Prostate gland (tissue), 2 donors: ENCODE results near the gene UPK3B.

Experiments
- POLR2A ChIP-seq: fragments of 450-650 bp; IDR thresholded peaks from one replicate; pipeline ENCODE4 v1.6.1; 2016; ENCODE audit warnings: antibody characterized with exemption, mild to moderate bottlenecking
- POLR2AphosphoS5 ChIP-seq: sonication (generic); formaldehyde crosslinking; IDR thresholded peaks from one replicate; pipeline ENCODE4 v1.6.1; 2017; ENCODE audit warnings: antibody characterized with exemption
- TF ChIP-seq, protein P1 (sequence below), 4 experiments: fragments of 200-600 bp in 2 of 4; fragments of 450-650 bp in 2 of 4; sonication (generic) in 2 of 4; IDR thresholded peaks; 1 replicate in 3 of 4; 2 replicates in 1 of 4; pipeline ENCODE4 v1.5.1; 2016 to 2019; ENCODE audit warnings: antibody characterized with exemption in 4 of 4, mild to moderate bottlenecking in 2 of 4, moderate library complexity in 2 of 4

DNA sequence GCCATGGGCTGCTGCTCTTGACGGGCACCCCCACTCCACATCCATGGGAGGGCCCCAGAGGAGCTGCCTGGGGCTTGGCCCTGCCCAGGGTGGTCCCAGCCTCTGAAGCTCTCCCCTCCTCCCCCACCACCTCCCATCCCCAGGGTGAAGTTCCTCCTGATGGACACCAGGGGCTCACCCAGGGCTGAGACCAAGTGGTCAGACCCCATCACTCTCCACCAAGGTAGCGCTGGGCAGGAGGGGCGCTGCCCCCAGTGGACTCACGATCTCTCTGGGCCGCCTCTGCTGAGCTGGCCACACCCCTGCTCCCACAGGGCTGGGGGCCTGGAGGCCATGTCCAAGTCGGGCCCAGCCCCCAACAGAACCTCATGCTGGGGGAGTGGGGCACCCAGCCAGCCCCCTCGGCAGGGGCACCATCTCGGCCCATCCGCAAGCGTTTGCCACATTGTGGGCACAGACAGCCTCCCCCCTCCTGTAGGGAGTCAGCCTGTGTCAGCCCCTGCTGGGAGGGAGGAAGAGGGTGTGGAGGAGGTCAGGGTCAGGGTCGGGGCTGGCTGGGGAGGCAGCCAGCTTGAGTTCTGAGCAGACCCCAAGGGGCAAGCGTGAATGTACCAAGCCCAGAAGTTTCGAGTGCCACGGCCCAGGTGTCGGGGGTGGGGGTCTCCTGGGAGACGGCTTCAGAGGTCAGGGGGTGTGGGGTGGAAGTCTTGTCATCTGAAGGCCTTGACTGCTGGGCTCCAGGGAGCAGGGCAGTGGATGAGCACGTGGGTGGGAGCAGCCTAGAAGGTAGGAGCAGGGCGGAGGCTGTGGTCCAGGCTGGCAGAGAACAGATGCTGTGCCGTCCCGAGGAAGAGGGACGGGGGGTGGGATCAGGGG, 2.8 kb downstream of the UPK3B start:
- TF ChIP-seq, protein P1, sequence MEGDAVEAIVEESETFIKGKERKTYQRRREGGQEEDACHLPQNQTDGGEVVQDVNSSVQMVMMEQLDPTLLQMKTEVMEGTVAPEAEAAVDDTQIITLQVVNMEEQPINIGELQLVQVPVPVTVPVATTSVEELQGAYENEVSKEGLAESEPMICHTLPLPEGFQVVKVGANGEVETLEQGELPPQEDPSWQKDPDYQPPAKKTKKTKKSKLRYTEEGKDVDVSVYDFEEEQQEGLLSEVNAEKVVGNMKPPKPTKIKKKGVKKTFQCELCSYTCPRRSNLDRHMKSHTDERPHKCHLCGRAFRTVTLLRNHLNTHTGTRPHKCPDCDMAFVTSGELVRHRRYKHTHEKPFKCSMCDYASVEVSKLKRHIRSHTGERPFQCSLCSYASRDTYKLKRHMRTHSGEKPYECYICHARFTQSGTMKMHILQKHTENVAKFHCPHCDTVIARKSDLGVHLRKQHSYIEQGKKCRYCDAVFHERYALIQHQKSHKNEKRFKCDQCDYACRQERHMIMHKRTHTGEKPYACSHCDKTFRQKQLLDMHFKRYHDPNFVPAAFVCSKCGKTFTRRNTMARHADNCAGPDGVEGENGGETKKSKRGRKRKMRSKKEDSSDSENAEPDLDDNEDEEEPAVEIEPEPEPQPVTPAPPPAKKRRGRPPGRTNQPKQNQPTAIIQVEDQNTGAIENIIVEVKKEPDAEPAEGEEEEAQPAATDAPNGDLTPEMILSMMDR (IDR thresholded peaks at IDR 0.05): no peak
- TF ChIP-seq POLR2A (no peak), POLR2AphosphoS5 (no peak)
